ENCODE data around the gene ING4.

The ING4 gene

GRCh38 chr12:6640497-6640896 lies 22.4 kb downstream of the ING4 start:
- no peak overlapping the region for H3K4me3 ChIP-seq (ENCODE audit: low read depth, low read length)
- in situ Hi-C loops (cut with HindIII; ENCODE audit: low sequenced_read_pairs) = no loop called here
- DNase-seq (ENCODE audit: low read depth, low spot score) = no peak
- TF ChIP-seq CTCF (IDR thresholded peaks at IDR 0.05; ENCODE audit: low read depth, low read length) = no peak

GRCh38 chr12:6639151-6639801 lies 23.6 kb downstream of the ING4 start:
- in situ Hi-C loops (cut with HindIII; ENCODE audit: low sequenced_read_pairs) = no loop called here
- DNase-seq (ENCODE audit: low read depth, low spot score) = no peak
- TF ChIP-seq CTCF (IDR thresholded peaks at IDR 0.05; ENCODE audit: low read depth, low read length) = no peak
- H3K4me3 ChIP-seq (ENCODE audit: low read depth, low read length) = no peak overlapping the region

GRCh38 chr12:6638305-6638704 lies 24.6 kb downstream of the ING4 start:
- no peak overlapping the region for H3K4me3 ChIP-seq (ENCODE audit: low read depth, low read length)
- no peak for TF ChIP-seq CTCF (IDR thresholded peaks at IDR 0.05; ENCODE audit: low read depth, low read length)
- in situ Hi-C loops (cut with HindIII; ENCODE audit: low sequenced_read_pairs) = no loop called here
- no peak for DNase-seq (ENCODE audit: low read depth, low spot score)

- DNase-seq (ENCODE audit: low read depth, low spot score) = peak; percentile 46
- H3K4me3 ChIP-seq (ENCODE audit: low read depth, low read length) = no peak within 1 kb of the TSS
- no peak for TF ChIP-seq CTCF (IDR thresholded peaks at IDR 0.05; ENCODE audit: low read depth, low read length)
- in situ Hi-C loops (cut with HindIII; ENCODE audit: low sequenced_read_pairs) = no loop called here
These were observed 26.9 kb downstream of the ING4 start, which contains the start of gene LPAR5 for GRCh38 chr12:6635856-6636531. Gene LPAR5, minus strand, starts transcription at chr12:6635959. Its CDS starts 14,711 bp downstream, at chr12:6621248.

GRCh38 chr12:6635375-6635855 lies 27.5 kb downstream of the ING4 start:
- no peak for DNase-seq (ENCODE audit: low read depth, low spot score)
- H3K4me3 ChIP-seq (ENCODE audit: low read depth, low read length) = no peak overlapping the region

More at GRCh38 chr12:6635375-6635855, 27.5 kb downstream of the ING4 start:
- TF ChIP-seq CTCF (IDR thresholded peaks at IDR 0.05; ENCODE audit: low read depth, low read length) = no peak
- in situ Hi-C loops (cut with HindIII; ENCODE audit: low sequenced_read_pairs) = no loop called here
